ENCODE measurements around the gene ZNF587.
"Not testable (repeated sequence)": the region's sequence is repeated elsewhere in the genome, so short reads cannot be mapped to it uniquely, and the experiment has no call there.

- not testable (repeated sequence) for TF ChIP-seq CTCF (optimal IDR thresholded peaks at IDR 0.05 in 1 of 3, IDR thresholded peaks at IDR 0.05 in 1 of 3, conservative IDR thresholded peaks at IDR 0.05 in 1 of 3; ENCODE audit: extremely low read depth in 1 of 3, insufficient read depth in 2 of 3, low read length in 3 of 3); EZH2 (IDR thresholded peaks at IDR 0.05; ENCODE audit: low read length)
These were observed 445 bp upstream of the ZNF587 start for GRCh38 chr19:57849162-57849665.

All from keratinocyte (primary cell).